Lung (tissue), 12 donors: ENCODE measurements around the gene SIRT2. TPM values are rescaled to one million over a fixed set of nuclear protein-coding genes. Genes with fewer than 3 reads are reported as not detected.

Source experiments
- ATAC-seq: fragments of 200-7000 bp; cut with Tn5 transposase; one replicate; pipeline ENCODE4 v1.9.1; 2020; ENCODE audit warnings: moderate number of reproducible peaks; ENCODE audit not compliant: insufficient read depth, low FRiP score
- DNase-seq, 3 donors: peaks; one replicate each; pipeline ENCODE4 v3.0.0-alpha.2; 2013 to 2017
- H3K27ac ChIP-seq, 2 donors: one replicate each; pipeline ENCODE4 v1.5.1; 2013; ENCODE audit warnings: mild to moderate bottlenecking in 2 of 2, moderate library complexity in 2 of 2, control low read depth in 1 of 2, inconsistent platforms in 1 of 2, low read depth in 1 of 2, low read length in 1 of 2
- H3K27me3 ChIP-seq, 3 donors: one replicate each; pipeline ENCODE4 v1.5.1; 2013; ENCODE audit warnings: low read length in 2 of 3; ENCODE audit not compliant: control insufficient read depth in 3 of 3, insufficient read depth in 3 of 3
- H3K36me3 ChIP-seq, 4 donors: one replicate each; pipeline ENCODE4 v1.5.1; 2013; ENCODE audit warnings: low read length in 4 of 4, mild to moderate bottlenecking in 1 of 4, moderate library complexity in 1 of 4; ENCODE audit not compliant: control insufficient read depth in 4 of 4, insufficient read depth in 4 of 4
- H3K4me1 ChIP-seq, 5 donors: one replicate each; pipeline ENCODE4 v1.5.1; 2013; ENCODE audit warnings: low read length in 5 of 5, mild to moderate bottlenecking in 2 of 5, moderate library complexity in 1 of 5; ENCODE audit not compliant: control insufficient read depth in 5 of 5, insufficient read depth in 5 of 5
- H3K4me3 ChIP-seq: one replicate; pipeline ENCODE4 v1.5.1; 2013; ENCODE audit warnings: mild to moderate bottlenecking, control low read depth, moderate library complexity
- H3K9ac ChIP-seq, 2 donors: one replicate each; pipeline ENCODE4 v1.5.1; 2013; ENCODE audit warnings: low read length in 2 of 2, control low read depth in 1 of 2; ENCODE audit not compliant: insufficient read depth in 1 of 2
- H3K9me3 ChIP-seq, 4 donors: one replicate each; pipeline ENCODE4 v1.5.1; 2013; ENCODE audit warnings: low read length in 3 of 4, mild to moderate bottlenecking in 1 of 4, moderate library complexity in 1 of 4; ENCODE audit not compliant: control insufficient read depth in 4 of 4, insufficient read depth in 3 of 4
- CTCF ChIP-seq: IDR thresholded peaks from 2 replicates; pipeline ENCODE4 v1.5.1; 2012; ENCODE audit warnings: mild to moderate bottlenecking; ENCODE audit errors: control extremely low read depth, extremely low read depth
- WGBS, 2 donors: extraction: QIAGEN DNeasy Blood & Tissue Kit; methylation state at CpG; one replicate each; pipeline ENCODE4 v1.1.7; 2013; 5-methylcytosine and 5-hydroxymethylcytosine counted together
- polyA plus RNA-seq, 2 donors: library from polyadenylated mRNA; stranded (reverse); fragments of 200-250 nt; gene quantifications; one replicate each; pipeline ENCODE4 v1.2.1, GENCODE V29; 2013
- total RNA-seq, 2 donors: library from RNA; depleted of rRNA in 1 of 2; stranded (reverse); fragments of >200 nt in 1 of 2; gene quantifications; one replicate each; pipeline ENCODE4 v1.2.1, GENCODE V29; 2014 to 2021
- donor health status: control.
- donor health status: control.
- donor health status: Bipolar disorder and iron deficiency.
- donor health status: healthy.
- donor health status: DM: yes; HTN: yes; CAD: no.

Gene SIRT2
- total and polyA plus RNA-seq, 4 donors = 35.5 to 54.8 (median 48.5) TPM

- H3K27ac ChIP-seq = peak overlapping the region in 1 of 2 donors; percentile 41
- DNase-seq (peak; percentile 81 to 96 (median 96)), ATAC-seq (no peak)
- no peak for TF ChIP-seq CTCF
- WGBS, 2 donors = 73 to 84% methylated on average over 8 of the region's 8 CpGs
- H3K27me3 ChIP-seq = no peaks in the 10 kb centered on the region
- peaks cover 0 to 56% (median 35%) of the 10 kb centered on the region in 5 donors for H3K4me1 ChIP-seq
- no peak overlapping the region for H3K4me3 ChIP-seq
- H3K36me3 ChIP-seq = peaks cover 45 to 56% (median 46%) of the 10 kb centered on the region in 4 donors
- no peak overlapping the region for H3K9ac ChIP-seq
- no peaks in the 10 kb centered on the region for H3K9me3 ChIP-seq
Observed at GRCh38 chr19:38836159-38836982, 63.0 kb downstream of the SIRT2 start.

- H3K4me1 ChIP-seq = peaks cover 0 to 63% (median 35%) of the 10 kb centered on the region in 5 donors
- H3K9ac ChIP-seq = no peak overlapping the region
- DNase-seq (no peak), ATAC-seq (no peak)
- no peak overlapping the region for H3K27ac ChIP-seq
- no peaks in the 10 kb centered on the region for H3K9me3 ChIP-seq
- H3K27me3 ChIP-seq = no peaks in the 10 kb centered on the region
- peaks cover 31 to 42% (median 40%) of the 10 kb centered on the region in 4 donors for H3K36me3 ChIP-seq
- WGBS, 2 donors = 92 to 95% methylated on average over 6 of the region's 6 CpGs
- H3K4me3 ChIP-seq = no peak overlapping the region
- no peak for TF ChIP-seq CTCF
Observed at GRCh38 chr19:38834590-38834989, 64.8 kb downstream of the SIRT2 start.

GRCh38 chr19:38834104-38834490 is 65.3 kb downstream of the SIRT2 start:
- Histone ChIP-seq H3K4me3 (no peak overlapping the region), H3K4me1 (peaks cover 0 to 58% (median 35%) of the 10 kb centered on the region in 5 donors), H3K27ac (no peak overlapping the region), H3K9ac (no peak overlapping the region), H3K27me3 (no peaks in the 10 kb centered on the region), H3K9me3 (no peaks in the 10 kb centered on the region), H3K36me3 (peaks cover 27 to 38% (median 35%) of the 10 kb centered on the region in 4 donors)
- ATAC-seq = no peak
- no peak for TF ChIP-seq CTCF
- no peak for DNase-seq
- WGBS, 2 donors = 96 to 97% methylated on average over 4 of the region's 4 CpGs
